ENCODE data around the gene FUT1. TPM values are rescaled to one million over a fixed set of nuclear protein-coding genes. Genes with fewer than 3 reads are reported as not detected.
A peak's percentile ranks its signal among the peaks of the same experiment; 100 is the strongest.
"Not testable (repeated sequence)": the region's sequence is repeated elsewhere in the genome, so short reads cannot be mapped to it uniquely, and the experiment has no call there.

FUT1 gene
- total RNA-seq, 1 donor from 2014 or later: 2.9 TPM

DNA sequence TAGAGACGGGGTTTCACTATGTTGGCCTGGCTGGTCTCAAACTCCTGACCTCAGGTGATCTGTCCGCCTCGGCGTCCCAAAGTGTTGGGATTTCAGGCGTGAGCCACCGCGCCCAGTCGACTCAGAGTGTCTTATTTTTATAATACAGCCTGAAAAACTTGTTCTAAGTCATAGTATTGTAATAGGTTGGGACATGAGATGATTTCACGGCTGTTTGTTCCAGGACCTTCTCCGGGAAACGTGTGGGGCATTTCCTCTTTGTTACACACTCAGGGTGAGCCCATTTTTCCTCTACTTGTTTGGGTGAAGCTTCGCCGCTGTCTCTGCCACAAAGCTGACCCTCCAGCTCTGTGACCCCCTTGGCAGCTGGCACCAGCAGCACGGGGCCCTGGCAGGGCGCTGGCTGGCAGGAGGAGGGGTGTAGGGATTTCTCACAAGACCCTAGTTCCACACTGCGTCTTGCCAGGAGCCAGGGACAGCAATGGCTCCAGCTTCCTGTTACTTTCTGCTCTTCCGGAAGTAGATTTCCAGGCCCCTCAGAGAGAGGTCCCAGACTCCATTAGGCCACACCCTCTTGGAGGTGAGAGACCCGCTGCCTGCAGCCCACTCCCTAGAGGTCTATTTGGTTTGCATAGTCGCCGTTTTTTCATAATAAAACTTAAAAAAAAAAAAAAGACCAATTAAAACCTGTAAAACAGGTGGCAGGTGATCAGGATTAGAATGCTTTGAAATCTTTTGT, 18.5 kb upstream of the FUT1 start:
- Histone ChIP-seq H3K4me1 (no peaks in the 10 kb centered on the region), H3K9ac (no peak overlapping the region), H3K4me2 (no peak overlapping the region), H2AFZ (replicated peaks) (peak overlapping the region; percentile 85), H3K4me3 (no peak overlapping the region), H3F3A (ENCODE audit: low read depth) (no peaks in the 10 kb centered on the region), H4K20me1 (ENCODE audit: low read depth) (no peaks in the 10 kb centered on the region), H3K27ac (no peak overlapping the region), H3K36me3 (no peaks in the 10 kb centered on the region), H3K79me2 (ENCODE audit: low read depth) (no peaks in the 10 kb centered on the region), H3K9me3 (ENCODE audit: low read depth) (no peaks in the 10 kb centered on the region), H3K27me3 (no peaks in the 10 kb centered on the region)
- DNase-seq (ENCODE audit: low spot score): no peak
- TF ChIP-seq, protein P1, sequence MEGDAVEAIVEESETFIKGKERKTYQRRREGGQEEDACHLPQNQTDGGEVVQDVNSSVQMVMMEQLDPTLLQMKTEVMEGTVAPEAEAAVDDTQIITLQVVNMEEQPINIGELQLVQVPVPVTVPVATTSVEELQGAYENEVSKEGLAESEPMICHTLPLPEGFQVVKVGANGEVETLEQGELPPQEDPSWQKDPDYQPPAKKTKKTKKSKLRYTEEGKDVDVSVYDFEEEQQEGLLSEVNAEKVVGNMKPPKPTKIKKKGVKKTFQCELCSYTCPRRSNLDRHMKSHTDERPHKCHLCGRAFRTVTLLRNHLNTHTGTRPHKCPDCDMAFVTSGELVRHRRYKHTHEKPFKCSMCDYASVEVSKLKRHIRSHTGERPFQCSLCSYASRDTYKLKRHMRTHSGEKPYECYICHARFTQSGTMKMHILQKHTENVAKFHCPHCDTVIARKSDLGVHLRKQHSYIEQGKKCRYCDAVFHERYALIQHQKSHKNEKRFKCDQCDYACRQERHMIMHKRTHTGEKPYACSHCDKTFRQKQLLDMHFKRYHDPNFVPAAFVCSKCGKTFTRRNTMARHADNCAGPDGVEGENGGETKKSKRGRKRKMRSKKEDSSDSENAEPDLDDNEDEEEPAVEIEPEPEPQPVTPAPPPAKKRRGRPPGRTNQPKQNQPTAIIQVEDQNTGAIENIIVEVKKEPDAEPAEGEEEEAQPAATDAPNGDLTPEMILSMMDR (IDR thresholded peaks at IDR 0.05): no peak
- TF ChIP-seq EZH2phosphoT487 (IDR thresholded peaks at IDR 0.05) (no peak), EZH2 (IDR thresholded peaks at IDR 0.05) (no peak)
- Mint-ChIP-seq H3K9me3 (no peaks in the 10 kb centered on the region), H3K36me3 (no peaks in the 10 kb centered on the region), H3K4me3 (no peak overlapping the region), H3K27ac (no peak overlapping the region), H3K4me1 (peaks cover 3% of the 10 kb centered on the region), H3K27me3 (ENCODE audit: insufficient read depth, low read depth) (peaks cover 3% of the 10 kb centered on the region)

DNA sequence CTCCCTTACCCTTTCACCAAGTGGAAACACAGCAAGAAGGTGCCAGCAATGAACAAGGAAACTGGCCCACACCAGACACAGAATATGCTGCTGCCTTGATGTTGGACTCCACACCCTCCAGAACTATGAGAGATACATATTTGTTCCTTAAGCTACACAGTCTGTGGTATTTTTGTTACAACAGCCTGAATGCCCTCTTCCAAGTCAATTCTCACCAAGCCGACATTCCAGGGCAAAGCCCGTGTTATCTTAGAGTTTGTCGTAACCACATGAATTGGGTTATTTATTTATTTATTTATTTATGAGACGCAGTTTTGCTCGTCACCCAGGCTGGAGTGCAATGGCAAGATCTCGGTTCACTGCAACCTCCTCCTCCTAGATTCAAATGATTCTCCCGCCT, 17.8 kb upstream of the FUT1 start:
- Histone ChIP-seq H3K4me3 (no peak overlapping the region), H3K79me2 (ENCODE audit: low read depth) (no peaks in the 10 kb centered on the region), H3K9ac (no peak overlapping the region), H2AFZ (replicated peaks) (no peak overlapping the region), H3K36me3 (no peaks in the 10 kb centered on the region), H3K9me3 (ENCODE audit: low read depth) (no peaks in the 10 kb centered on the region), H4K20me1 (ENCODE audit: low read depth) (no peaks in the 10 kb centered on the region), H3K27me3 (no peaks in the 10 kb centered on the region), H3K4me1 (no peaks in the 10 kb centered on the region), H3K27ac (no peak overlapping the region), H3F3A (ENCODE audit: low read depth) (no peaks in the 10 kb centered on the region), H3K4me2 (no peak overlapping the region)
- peaks cover 3% of the 10 kb centered on the region for H3K27me3 Mint-ChIP-seq (ENCODE audit: insufficient read depth, low read depth)
- no peak overlapping the region for H3K4me3 Mint-ChIP-seq
- H3K9me3 Mint-ChIP-seq: no peaks in the 10 kb centered on the region
- H3K4me1 Mint-ChIP-seq: peaks cover 5% of the 10 kb centered on the region
- TF ChIP-seq EZH2phosphoT487 (IDR thresholded peaks at IDR 0.05) (no peak), EZH2 (IDR thresholded peaks at IDR 0.05) (no peak)
- TF ChIP-seq, protein P1 (IDR thresholded peaks at IDR 0.05): no peak
- H3K36me3 Mint-ChIP-seq: no peaks in the 10 kb centered on the region
- no peak for DNase-seq (ENCODE audit: low spot score)
- no peak overlapping the region for H3K27ac Mint-ChIP-seq

DNA sequence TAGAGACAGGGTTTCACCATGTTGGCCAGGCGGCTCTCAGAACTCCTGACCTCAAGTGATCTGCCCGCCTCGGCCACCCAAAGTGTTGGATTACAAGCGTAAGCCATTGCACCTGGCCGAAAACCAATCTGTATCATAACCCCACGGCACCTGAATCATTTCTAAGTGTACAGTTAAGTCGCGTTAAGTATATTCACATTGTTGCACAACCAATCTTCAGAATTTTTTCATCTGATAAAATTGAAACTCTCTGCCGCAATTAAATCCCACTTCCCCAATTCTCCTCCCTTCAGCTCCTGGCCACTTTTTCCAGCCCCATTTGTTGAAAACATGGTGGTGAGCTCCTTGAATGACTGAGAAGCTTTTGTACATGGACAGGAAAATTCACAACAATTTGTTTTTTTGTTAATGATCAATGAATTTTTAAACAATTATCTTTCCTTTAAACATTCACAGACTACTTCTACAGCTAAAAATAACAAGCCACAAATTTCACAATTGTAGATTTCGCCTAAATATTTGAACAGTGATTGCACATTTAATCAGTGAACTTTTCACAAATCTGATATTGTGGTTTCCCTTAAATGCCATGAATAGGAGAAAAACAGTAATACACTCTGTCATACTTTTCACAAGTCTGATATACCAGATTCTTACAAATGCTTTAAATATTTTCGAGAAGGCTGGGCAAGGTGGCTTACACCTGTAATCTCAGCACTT, 16.7 kb upstream of the FUT1 start:
- Histone ChIP-seq H3K27ac (no peak overlapping the region), H3K9ac (no peak overlapping the region), H3K36me3 (no peaks in the 10 kb centered on the region), H4K20me1 (ENCODE audit: low read depth) (no peaks in the 10 kb centered on the region), H3F3A (ENCODE audit: low read depth) (no peaks in the 10 kb centered on the region), H3K4me2 (no peak overlapping the region), H3K79me2 (ENCODE audit: low read depth) (no peaks in the 10 kb centered on the region), H3K4me1 (no peaks in the 10 kb centered on the region), H2AFZ (replicated peaks) (no peak overlapping the region), H3K4me3 (no peak overlapping the region), H3K27me3 (no peaks in the 10 kb centered on the region), H3K9me3 (ENCODE audit: low read depth) (no peaks in the 10 kb centered on the region)
- no peaks in the 10 kb centered on the region for H3K9me3 Mint-ChIP-seq
- no peak overlapping the region for H3K4me3 Mint-ChIP-seq
- no peak for DNase-seq (ENCODE audit: low spot score)
- TF ChIP-seq EZH2phosphoT487 (IDR thresholded peaks at IDR 0.05) (no peak), EZH2 (IDR thresholded peaks at IDR 0.05) (no peak)
- TF ChIP-seq, protein P1 (IDR thresholded peaks at IDR 0.05): no peak
- no peak overlapping the region for H3K27ac Mint-ChIP-seq
- H3K36me3 Mint-ChIP-seq: no peaks in the 10 kb centered on the region
- peaks cover 5% of the 10 kb centered on the region for H3K4me1 Mint-ChIP-seq
- H3K27me3 Mint-ChIP-seq (ENCODE audit: insufficient read depth, low read depth): peaks cover 4% of the 10 kb centered on the region

- H3K79me2 ChIP-seq (ENCODE audit: low read depth); H3K9ac ChIP-seq; H3K9me3 Mint-ChIP-seq; H3K9me3 ChIP-seq (ENCODE audit: low read depth); H3K27me3 ChIP-seq; H2AFZ ChIP-seq (replicated peaks); H3K4me3 ChIP-seq; H3K27me3 Mint-ChIP-seq (ENCODE audit: insufficient read depth, low read depth); H3K4me1 Mint-ChIP-seq; H3K27ac ChIP-seq; H3K4me2 ChIP-seq; H3K36me3 Mint-ChIP-seq; H3F3A ChIP-seq (ENCODE audit: low read depth); H3K4me3 Mint-ChIP-seq; DNase-seq (ENCODE audit: low spot score); H3K27ac Mint-ChIP-seq; H3K36me3 ChIP-seq; H3K4me1 ChIP-seq; H4K20me1 ChIP-seq (ENCODE audit: low read depth): not testable (repeated sequence)
These were observed 15.8 kb upstream of the FUT1 start for GRCh38 chr19:48768171-48768753.

DNA sequence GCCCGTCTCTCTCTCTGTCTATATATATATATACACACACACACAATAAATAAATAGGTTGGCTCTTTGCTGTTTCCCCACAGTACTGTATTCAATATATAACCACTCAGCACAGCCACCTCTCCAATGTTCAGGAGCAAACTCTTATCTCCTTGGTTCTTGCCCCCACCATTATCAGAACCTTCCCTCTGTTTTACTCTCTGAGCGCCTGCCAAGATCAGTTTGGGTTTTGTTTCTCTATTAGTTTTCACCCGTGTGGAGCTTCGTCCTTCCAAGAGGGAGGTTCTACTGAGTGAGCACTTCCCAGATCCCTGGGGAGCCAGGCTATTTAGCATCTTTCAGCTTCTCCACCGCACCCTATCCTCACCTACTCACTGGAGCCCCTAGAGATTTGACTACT, 13.4 kb upstream of the FUT1 start:
- H3K36me3 Mint-ChIP-seq; H4K20me1 ChIP-seq (ENCODE audit: low read depth); H3K4me2 ChIP-seq; H3K9me3 Mint-ChIP-seq; H3K4me3 Mint-ChIP-seq; H3K27me3 ChIP-seq; H3K4me1 Mint-ChIP-seq; H2AFZ ChIP-seq (replicated peaks); H3K4me3 ChIP-seq; H3K4me1 ChIP-seq; H3K36me3 ChIP-seq; H3K9ac ChIP-seq; H3K27ac ChIP-seq; H3K79me2 ChIP-seq (ENCODE audit: low read depth); H3F3A ChIP-seq (ENCODE audit: low read depth); H3K9me3 ChIP-seq (ENCODE audit: low read depth); H3K27ac Mint-ChIP-seq; H3K27me3 Mint-ChIP-seq (ENCODE audit: insufficient read depth, low read depth); DNase-seq (ENCODE audit: low spot score): not testable (repeated sequence)

All from neural progenitor cell (in vitro differentiated cells).